Ovary (tissue), 9 donors: ENCODE measurements around the gene B3GALNT1. TPM values are rescaled to one million over a fixed set of nuclear protein-coding genes. Genes with fewer than 3 reads are reported as not detected.

Source experiments
- DNase-seq, 5 donors: peaks; one replicate each; pipeline ENCODE4 v3.0.0-alpha.2; 2019 to 2020
- H3K27ac ChIP-seq, 2 donors: fragments of 200-600 bp; one replicate each; pipeline versions ENCODE4 v1.5.1 to v1.8.0; 2019 to 2022
- H3K27me3 ChIP-seq: fragments of 200-600 bp; one replicate; pipeline ENCODE4 v1.8.0; 2022
- H3K36me3 ChIP-seq: fragments of 200-600 bp; sonication (generic); one replicate; pipeline ENCODE4 v1.5.1; 2019
- H3K4me1 ChIP-seq: one replicate; pipeline ENCODE4 v1.8.1; 2013; ENCODE audit warnings: mild to moderate bottlenecking, moderate library complexity; ENCODE audit not compliant: insufficient read depth
- H3K4me3 ChIP-seq: fragments of 200-600 bp; sonication (generic); one replicate; pipeline ENCODE4 v1.5.1; 2017
- H3K9me3 ChIP-seq, 2 donors: fragments of 200-600 bp in 1 of 2; sonication (generic) in 1 of 2; one replicate each; pipeline versions ENCODE4 v1.5.1 to v1.8.1; 2013 to 2019; ENCODE audit warnings: mild to moderate bottlenecking in 1 of 2, moderate library complexity in 1 of 2
- CTCF ChIP-seq, 3 donors: fragments of 450-650 bp in 2 of 3; fragments of 200-600 bp in 1 of 3; IDR thresholded peaks; one replicate each; pipeline versions ENCODE4 v1.5.1 to v1.8.0; 2016 to 2022; ENCODE audit warnings: antibody characterized with exemption in 3 of 3, mild to moderate bottlenecking in 1 of 3
- EP300 ChIP-seq: sonication (generic); formaldehyde crosslinking; IDR thresholded peaks from one replicate; pipeline ENCODE4 v1.6.1; 2017; ENCODE audit warnings: antibody characterized with exemption
- POLR2A ChIP-seq: fragments of 450-650 bp; IDR thresholded peaks from one replicate; pipeline ENCODE4 v1.6.1; 2017; ENCODE audit warnings: antibody characterized with exemption, mild to moderate bottlenecking, moderate library complexity
- WGBS, 3 donors: extraction: QIAGEN DNeasy Blood & Tissue Kit in 1 of 3; methylation state at CpG; one replicate each; pipeline versions ENCODE4 v1.1.5 to v1.1.7; 2013 to 2017; 5-methylcytosine and 5-hydroxymethylcytosine counted together
- intact Hi-C, 4 donors: fragments of 100-400 bp; cut with DNase I; formaldehyde crosslinking; loops; one replicate each; pipeline versions ENCODE4 v1.11.0 to v1.15.1; 2022 to 2023
- polyA plus RNA-seq, 2 donors: library from polyadenylated mRNA; stranded (reverse); fragments of 200-250 nt in 1 of 2; fragments of 350-450 nt in 1 of 2; fragmentation: Illumina TruSeq in 1 of 2; extraction: RNeasy Lipid Tissue Mini Kit (QIAGEN cat#74804) in 1 of 2; gene quantifications; one replicate each; pipeline ENCODE4 v1.2.3, GENCODE V29; 2013 to 2014
- total RNA-seq, 7 donors: library from RNA; depleted of rRNA in 2 of 7; stranded (reverse); fragments of >200 nt in 2 of 7; fragmentation: NEBNext Ultra II Directional in 3 of 7; extraction: Animal tissue kit (Norgen Biotek cat#: 25700) in 3 of 7; gene quantifications; one replicate each; pipeline versions ENCODE4 v1.1.0 to v1.2.4, GENCODE V29; 2016 to 2023
- donor health status: DM: no; HTN: no; CAD: no; lungs with moderate emphysema.
- donor health status: DM: no; HTN: no; CAD: no.
- donor health status: Bipolar disorder and iron deficiency.
- donor health status: DM: yes; HTN: yes; CAD: no.
- donor health status: DM: no; HTN: no; CAD: no.
- donor health status: DM: yes; HTN: yes; CAD: no.

Gene B3GALNT1
- total and polyA plus RNA-seq, 9 donors: 6.4 to 31.0 (median 18.2) TPM

- Histone ChIP-seq H3K27ac (no peak overlapping the region), H3K36me3 (no peaks in the 10 kb centered on the region), H3K27me3 (no peaks in the 10 kb centered on the region), H3K4me1 (no peaks in the 10 kb centered on the region), H3K9me3 (no peaks in the 10 kb centered on the region), H3K4me3 (no peak overlapping the region)
- no peak for DNase-seq
- intact Hi-C loops: no loop called here
- TF ChIP-seq EP300 (no peak), POLR2A (no peak), CTCF (IDR thresholded peaks at IDR 0.05) (no peak)
- WGBS, 3 donors: 90 to 95% (median 94%) methylated on average over 3 of the region's 3 CpGs
Observed at GRCh38 chr3:161050935-161051334, 54.2 kb downstream of the B3GALNT1 start.

GRCh38 chr3:161049683-161050248 is 55.4 kb downstream of the B3GALNT1 start:
- no peak for TF ChIP-seq POLR2A
- no peak for TF ChIP-seq EP300
- no peak for TF ChIP-seq CTCF (IDR thresholded peaks at IDR 0.05)
- Histone ChIP-seq H3K27me3 (no peaks in the 10 kb centered on the region), H3K9me3 (no peaks in the 10 kb centered on the region), H3K27ac (no peak overlapping the region), H3K4me1 (no peaks in the 10 kb centered on the region), H3K36me3 (no peaks in the 10 kb centered on the region), H3K4me3 (no peak overlapping the region)
- WGBS, 3 donors: 73 to 86% (median 83%) methylated on average over 4 of the region's 4 CpGs
- intact Hi-C loops: no loop called here
- no peak for DNase-seq

GRCh38 chr3:161043336-161044035 is 61.7 kb downstream of the B3GALNT1 start:
- TF ChIP-seq CTCF (IDR thresholded peaks at IDR 0.05): no peak
- TF ChIP-seq POLR2A: no peak
- no peak for TF ChIP-seq EP300
- H3K27ac ChIP-seq: no peak overlapping the region
- DNase-seq: no peak
- H3K36me3 ChIP-seq: no peaks in the 10 kb centered on the region
- no peak overlapping the region for H3K4me3 ChIP-seq
- no peaks in the 10 kb centered on the region for H3K9me3 ChIP-seq
- intact Hi-C loops: no loop called here
- no peaks in the 10 kb centered on the region for H3K27me3 ChIP-seq
- WGBS, 3 donors: 77 to 83% (median 80%) methylated on average over 5 of the region's 5 CpGs
- H3K4me1 ChIP-seq: no peaks in the 10 kb centered on the region

- 71 to 83% (median 78%) methylated on average over 2 of the region's 2 CpGs for WGBS, 3 donors
- H3K27me3 ChIP-seq: no peaks in the 10 kb centered on the region
Observed at GRCh38 chr3:161042023-161042501, 63.1 kb downstream of the B3GALNT1 start.

More at GRCh38 chr3:161042023-161042501, 63.1 kb downstream of the B3GALNT1 start:
- no peaks in the 10 kb centered on the region for H3K36me3 ChIP-seq
- intact Hi-C loops: no loop called here
- no peak for TF ChIP-seq EP300
- no peak for TF ChIP-seq POLR2A
- no peak for TF ChIP-seq CTCF (IDR thresholded peaks at IDR 0.05)
- H3K4me1 ChIP-seq: no peaks in the 10 kb centered on the region
- no peaks in the 10 kb centered on the region for H3K9me3 ChIP-seq
- H3K4me3 ChIP-seq: no peak overlapping the region
- no peak for DNase-seq
- H3K27ac ChIP-seq: no peak overlapping the region
